K562 (cell line): Measurements from ENCODE around the gene HDAC5.

Source experiments
- MTA2 ChIP-seq: fragments of 450-650 bp; IDR thresholded peaks from 2 replicates; pipeline ENCODE4 v1.6.1; 2016; ENCODE audit warnings: low read depth
- POLR2A ChIP-seq: fragments of 450-650 bp; conservative IDR thresholded peaks from 2 replicates; pipeline ENCODE4 v1.6.1; 2016
- TCF7 ChIP-seq: sonication (generic); IDR thresholded peaks from 2 replicates; pipeline ENCODE4 v1.6.1; 2016; ENCODE audit warnings: antibody characterized with exemption, borderline replicate concordance
- ZNF143 ChIP-seq: sonication (generic); formaldehyde crosslinking; IDR thresholded peaks from 2 replicates; pipeline ENCODE4 v1.9.0; 2022; ENCODE audit warnings: mild to moderate bottlenecking, missing genetic modification reagents
- TF ChIP-seq, protein P1 (sequence below), 2 experiments: fragments of 450-650 bp; conservative IDR thresholded peaks; 2 replicates each; pipeline ENCODE4 v1.6.1; 2017; ENCODE audit warnings: mild to moderate bottlenecking in 2 of 2, moderate library complexity in 2 of 2
- TF ChIP-seq, protein P2 (sequence below), 3 experiments: IDR thresholded peaks in 2 of 3; conservative IDR thresholded peaks in 1 of 3; 2 replicates each; pipeline ENCODE4 v1.5.1; 2011 to 2012; ENCODE audit warnings: low read length in 3 of 3, mild to moderate bottlenecking in 3 of 3, control low read depth in 2 of 3, improper control_type of control experiment in 1 of 3, inconsistent platforms in 1 of 3, low read depth in 1 of 3, mixed read lengths in 1 of 3, moderate library complexity in 1 of 3; ENCODE audit not compliant: insufficient read depth in 2 of 3

DNA sequence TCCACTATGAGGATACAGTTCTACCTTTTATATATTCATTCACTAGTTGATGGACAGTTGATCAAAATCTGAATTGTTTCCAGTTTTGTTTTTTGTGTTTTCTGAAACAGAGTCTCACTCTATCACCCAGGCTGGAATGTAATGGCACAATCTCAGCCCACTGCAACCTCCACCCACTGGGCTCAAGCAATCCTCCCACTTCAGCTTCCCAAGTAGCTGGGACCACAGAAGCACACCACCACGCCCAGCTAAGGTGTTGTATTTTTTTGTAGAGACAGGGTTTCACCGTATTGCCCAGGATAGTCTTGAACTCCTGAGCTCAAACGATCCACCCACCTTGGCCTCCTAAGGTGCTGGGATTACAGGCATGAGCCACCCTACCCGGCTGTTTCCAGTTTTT lies 78.0 kb downstream of the HDAC5 start:
- no peak for TF ChIP-seq MTA2
- no peak for TF ChIP-seq ZNF143
- TF ChIP-seq, protein P1, sequence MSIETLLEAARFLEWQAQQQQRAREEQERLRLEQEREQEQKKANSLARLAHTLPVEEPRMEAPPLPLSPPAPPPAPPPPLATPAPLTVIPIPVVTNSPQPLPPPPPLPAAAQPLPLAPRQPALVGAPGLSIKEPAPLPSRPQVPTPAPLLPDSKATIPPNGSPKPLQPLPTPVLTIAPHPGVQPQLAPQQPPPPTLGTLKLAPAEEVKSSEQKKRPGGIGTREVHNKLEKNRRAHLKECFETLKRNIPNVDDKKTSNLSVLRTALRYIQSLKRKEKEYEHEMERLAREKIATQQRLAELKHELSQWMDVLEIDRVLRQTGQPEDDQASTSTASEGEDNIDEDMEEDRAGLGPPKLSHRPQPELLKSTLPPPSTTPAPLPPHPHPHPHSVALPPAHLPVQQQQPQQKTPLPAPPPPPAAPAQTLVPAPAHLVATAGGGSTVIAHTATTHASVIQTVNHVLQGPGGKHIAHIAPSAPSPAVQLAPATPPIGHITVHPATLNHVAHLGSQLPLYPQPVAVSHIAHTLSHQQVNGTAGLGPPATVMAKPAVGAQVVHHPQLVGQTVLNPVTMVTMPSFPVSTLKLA (conservative IDR thresholded peaks at IDR 0.05): no peak
- no peak for TF ChIP-seq POLR2A
- TF ChIP-seq TCF7: no peak
- TF ChIP-seq, protein P2, sequence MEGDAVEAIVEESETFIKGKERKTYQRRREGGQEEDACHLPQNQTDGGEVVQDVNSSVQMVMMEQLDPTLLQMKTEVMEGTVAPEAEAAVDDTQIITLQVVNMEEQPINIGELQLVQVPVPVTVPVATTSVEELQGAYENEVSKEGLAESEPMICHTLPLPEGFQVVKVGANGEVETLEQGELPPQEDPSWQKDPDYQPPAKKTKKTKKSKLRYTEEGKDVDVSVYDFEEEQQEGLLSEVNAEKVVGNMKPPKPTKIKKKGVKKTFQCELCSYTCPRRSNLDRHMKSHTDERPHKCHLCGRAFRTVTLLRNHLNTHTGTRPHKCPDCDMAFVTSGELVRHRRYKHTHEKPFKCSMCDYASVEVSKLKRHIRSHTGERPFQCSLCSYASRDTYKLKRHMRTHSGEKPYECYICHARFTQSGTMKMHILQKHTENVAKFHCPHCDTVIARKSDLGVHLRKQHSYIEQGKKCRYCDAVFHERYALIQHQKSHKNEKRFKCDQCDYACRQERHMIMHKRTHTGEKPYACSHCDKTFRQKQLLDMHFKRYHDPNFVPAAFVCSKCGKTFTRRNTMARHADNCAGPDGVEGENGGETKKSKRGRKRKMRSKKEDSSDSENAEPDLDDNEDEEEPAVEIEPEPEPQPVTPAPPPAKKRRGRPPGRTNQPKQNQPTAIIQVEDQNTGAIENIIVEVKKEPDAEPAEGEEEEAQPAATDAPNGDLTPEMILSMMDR (IDR thresholded peaks at IDR 0.05 in 2 of 3, conservative IDR thresholded peaks at IDR 0.05 in 1 of 3; ENCODE audit: insufficient read depth in 2 of 3, low read depth in 1 of 3, low read length in 3 of 3): no peak
